K562 (cell line): ENCODE results near the gene DYNC1I1.

ENCODE experiments used
- BRCA1 ChIP-seq, 2 experiments: fragments of 450-650 bp in 1 of 2; sonication (generic) in 1 of 2; formaldehyde crosslinking in 1 of 2; IDR thresholded peaks; 2 replicates each; pipeline versions ENCODE4 v1.5.0 to v1.6.1; 2017 to 2020; ENCODE audit warnings: mild to moderate bottlenecking in 1 of 2, missing genetic modification reagents in 1 of 2
- NR2C2 ChIP-seq, 2 experiments: fragments of 200-800 bp in 1 of 2; sonication (Bioruptor generic) in 1 of 2; sonication (generic) in 1 of 2; formaldehyde crosslinking in 1 of 2; IDR thresholded peaks; 2 replicates each; pipeline versions ENCODE4 v1.6.1 to v1.8.0; 2016 to 2022; ENCODE audit warnings: mild to moderate bottlenecking in 1 of 2, missing compliant biosample characterization in 1 of 2, missing genetic modification characterization in 1 of 2, missing genetic modification reagents in 1 of 2
- ZNF274 ChIP-seq: IDR thresholded peaks from 2 replicates; pipeline ENCODE4 v1.6.1; 2011; ENCODE audit warnings: low read depth, mild to moderate bottlenecking, low read length, moderate library complexity, borderline replicate concordance
- ZNF384 ChIP-seq: IDR thresholded peaks from 2 replicates; pipeline ENCODE4 v1.6.1; 2012; ENCODE audit warnings: low read depth, low read length, improper control_type of control experiment
- TF ChIP-seq, protein P1 (sequence below), 3 experiments: IDR thresholded peaks in 2 of 3; conservative IDR thresholded peaks in 1 of 3; 2 replicates each; pipeline ENCODE4 v1.5.1; 2011 to 2012; ENCODE audit warnings: low read length in 3 of 3, mild to moderate bottlenecking in 3 of 3, control low read depth in 2 of 3, improper control_type of control experiment in 1 of 3, inconsistent platforms in 1 of 3, low read depth in 1 of 3, mixed read lengths in 1 of 3, moderate library complexity in 1 of 3; ENCODE audit not compliant: insufficient read depth in 2 of 3

DNA sequence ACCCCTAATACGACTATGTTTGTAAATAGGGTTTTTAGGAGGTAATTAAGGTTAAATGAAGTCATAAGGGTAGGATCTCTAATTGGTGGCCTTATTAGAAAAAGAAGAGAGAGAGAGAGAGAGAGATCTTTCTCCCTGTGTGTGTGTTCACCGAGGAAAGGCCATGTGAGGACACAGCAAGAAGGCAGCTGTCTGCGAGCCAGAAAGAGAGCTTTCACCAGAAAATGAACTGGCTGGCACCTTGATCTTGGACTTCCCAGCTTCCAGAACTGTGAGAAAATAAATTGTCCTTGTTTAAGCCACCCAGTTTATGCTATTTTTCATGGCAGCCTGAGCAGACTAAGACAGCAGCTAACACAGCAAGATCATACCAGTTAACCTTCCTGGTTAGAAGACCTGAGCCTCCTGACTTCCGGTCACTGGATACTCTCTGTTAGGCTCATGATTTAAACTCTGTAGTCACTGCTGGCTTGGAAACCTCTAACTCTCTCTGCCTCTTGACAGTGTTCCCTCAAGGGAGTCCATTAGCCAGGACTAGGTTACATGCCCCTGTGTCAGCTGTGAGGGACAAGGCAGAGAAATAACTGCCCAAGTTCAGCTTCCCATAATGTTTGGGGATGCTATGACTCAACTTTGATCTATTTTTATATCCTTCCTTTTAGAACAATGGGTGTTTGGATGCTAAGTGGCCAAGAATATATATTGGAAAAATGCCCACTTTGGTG is 102.3 kb downstream of the DYNC1I1 start:
- TF ChIP-seq NR2C2 (CRISPR knock-in tag; IDR thresholded peaks at IDR 0.05) (no peak), NR2C2 (tag; IDR thresholded peaks at IDR 0.05) (no peak), BRCA1 (IDR thresholded peaks at IDR 0.05) (no peak), BRCA1 (CRISPR knock-in tag; IDR thresholded peaks at IDR 0.05) (no peak), ZNF274 (no peak), ZNF384 (no peak)
- TF ChIP-seq, protein P1, sequence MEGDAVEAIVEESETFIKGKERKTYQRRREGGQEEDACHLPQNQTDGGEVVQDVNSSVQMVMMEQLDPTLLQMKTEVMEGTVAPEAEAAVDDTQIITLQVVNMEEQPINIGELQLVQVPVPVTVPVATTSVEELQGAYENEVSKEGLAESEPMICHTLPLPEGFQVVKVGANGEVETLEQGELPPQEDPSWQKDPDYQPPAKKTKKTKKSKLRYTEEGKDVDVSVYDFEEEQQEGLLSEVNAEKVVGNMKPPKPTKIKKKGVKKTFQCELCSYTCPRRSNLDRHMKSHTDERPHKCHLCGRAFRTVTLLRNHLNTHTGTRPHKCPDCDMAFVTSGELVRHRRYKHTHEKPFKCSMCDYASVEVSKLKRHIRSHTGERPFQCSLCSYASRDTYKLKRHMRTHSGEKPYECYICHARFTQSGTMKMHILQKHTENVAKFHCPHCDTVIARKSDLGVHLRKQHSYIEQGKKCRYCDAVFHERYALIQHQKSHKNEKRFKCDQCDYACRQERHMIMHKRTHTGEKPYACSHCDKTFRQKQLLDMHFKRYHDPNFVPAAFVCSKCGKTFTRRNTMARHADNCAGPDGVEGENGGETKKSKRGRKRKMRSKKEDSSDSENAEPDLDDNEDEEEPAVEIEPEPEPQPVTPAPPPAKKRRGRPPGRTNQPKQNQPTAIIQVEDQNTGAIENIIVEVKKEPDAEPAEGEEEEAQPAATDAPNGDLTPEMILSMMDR (IDR thresholded peaks at IDR 0.05 in 2 of 3, conservative IDR thresholded peaks at IDR 0.05 in 1 of 3; ENCODE audit: insufficient read depth in 2 of 3, low read depth in 1 of 3, low read length in 3 of 3), result no peak
